OCI-LY7 (cell line): ENCODE measurements around the gene COMMD3.

ENCODE experiments used
- EZH2phosphoT487 ChIP-seq: fragments of 200-600 bp; sonication (generic); IDR thresholded peaks from 2 replicates; pipeline ENCODE4 v1.6.1; 2018; ENCODE audit warnings: low read depth, borderline replicate concordance, mild to moderate bottlenecking, mixed run types, antibody characterized with exemption, low read length, moderate library complexity, mixed read lengths
- TF ChIP-seq, protein P1 (sequence below): fragments of 200-600 bp; sonication (generic); conservative IDR thresholded peaks from 2 replicates; pipeline ENCODE4 v1.5.1; 2014; ENCODE audit warnings: mild to moderate bottlenecking, antibody characterized with exemption, low read length, moderate library complexity, mixed read lengths

DNA sequence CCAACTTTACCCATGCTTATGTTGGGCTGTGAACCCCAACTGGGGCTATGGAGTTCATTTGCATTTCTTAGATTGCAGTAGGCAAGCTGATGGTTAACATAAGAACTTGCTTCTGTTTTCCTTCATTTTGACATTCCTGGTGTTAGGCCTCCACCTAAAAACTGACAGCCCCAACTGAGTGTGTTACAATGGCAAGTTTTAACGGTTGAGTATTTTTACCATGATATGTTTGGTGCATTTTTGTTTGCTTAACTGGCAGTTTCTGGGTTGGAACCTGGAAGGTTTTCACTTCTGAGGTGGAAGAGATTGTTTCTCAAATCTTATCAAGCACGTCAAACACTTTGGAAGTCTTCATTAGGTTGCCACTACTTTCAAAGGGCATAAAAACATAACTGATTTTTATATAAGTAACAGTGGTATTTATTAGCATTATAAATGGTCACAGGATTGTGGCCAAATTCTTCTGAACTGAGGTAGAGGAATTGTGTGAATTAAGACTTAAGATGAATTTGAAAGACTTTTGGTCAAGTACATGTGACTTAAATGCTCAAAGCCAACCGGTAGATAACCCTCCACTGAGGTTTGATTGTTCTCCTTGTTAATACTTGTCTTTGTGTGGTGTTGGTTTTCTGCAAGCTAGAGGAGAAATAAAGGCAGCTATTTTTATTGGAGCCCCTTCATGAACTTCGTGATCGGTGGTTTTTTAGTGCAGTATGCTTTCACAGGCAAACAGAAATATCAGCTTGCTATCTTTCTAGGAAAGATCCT, 7.5 kb downstream of the COMMD3 start:
- TF ChIP-seq, protein P1, sequence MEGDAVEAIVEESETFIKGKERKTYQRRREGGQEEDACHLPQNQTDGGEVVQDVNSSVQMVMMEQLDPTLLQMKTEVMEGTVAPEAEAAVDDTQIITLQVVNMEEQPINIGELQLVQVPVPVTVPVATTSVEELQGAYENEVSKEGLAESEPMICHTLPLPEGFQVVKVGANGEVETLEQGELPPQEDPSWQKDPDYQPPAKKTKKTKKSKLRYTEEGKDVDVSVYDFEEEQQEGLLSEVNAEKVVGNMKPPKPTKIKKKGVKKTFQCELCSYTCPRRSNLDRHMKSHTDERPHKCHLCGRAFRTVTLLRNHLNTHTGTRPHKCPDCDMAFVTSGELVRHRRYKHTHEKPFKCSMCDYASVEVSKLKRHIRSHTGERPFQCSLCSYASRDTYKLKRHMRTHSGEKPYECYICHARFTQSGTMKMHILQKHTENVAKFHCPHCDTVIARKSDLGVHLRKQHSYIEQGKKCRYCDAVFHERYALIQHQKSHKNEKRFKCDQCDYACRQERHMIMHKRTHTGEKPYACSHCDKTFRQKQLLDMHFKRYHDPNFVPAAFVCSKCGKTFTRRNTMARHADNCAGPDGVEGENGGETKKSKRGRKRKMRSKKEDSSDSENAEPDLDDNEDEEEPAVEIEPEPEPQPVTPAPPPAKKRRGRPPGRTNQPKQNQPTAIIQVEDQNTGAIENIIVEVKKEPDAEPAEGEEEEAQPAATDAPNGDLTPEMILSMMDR = no peak
- no peak for TF ChIP-seq EZH2phosphoT487
